Activated CD4-positive, alpha-beta T cell treated with anti-CD3 and anti-CD28 coated beads, Interleukin-2, amount 50 U/mL, for 16 hours (primary cell): ENCODE data around the gene NDUFS6.
"Not testable (repeated sequence)": the region's sequence is repeated elsewhere in the genome, so short reads cannot be mapped to it uniquely, and the experiment has no call there.

Experiments
- DNase-seq: peaks from one replicate; pipeline ENCODE4 v3.0.0-alpha.2; 2020

Gene NDUFS6

GRCh38 chr5:1835431-1835830 lies 34.2 kb downstream of the NDUFS6 start:
- no peak for DNase-seq

DNA sequence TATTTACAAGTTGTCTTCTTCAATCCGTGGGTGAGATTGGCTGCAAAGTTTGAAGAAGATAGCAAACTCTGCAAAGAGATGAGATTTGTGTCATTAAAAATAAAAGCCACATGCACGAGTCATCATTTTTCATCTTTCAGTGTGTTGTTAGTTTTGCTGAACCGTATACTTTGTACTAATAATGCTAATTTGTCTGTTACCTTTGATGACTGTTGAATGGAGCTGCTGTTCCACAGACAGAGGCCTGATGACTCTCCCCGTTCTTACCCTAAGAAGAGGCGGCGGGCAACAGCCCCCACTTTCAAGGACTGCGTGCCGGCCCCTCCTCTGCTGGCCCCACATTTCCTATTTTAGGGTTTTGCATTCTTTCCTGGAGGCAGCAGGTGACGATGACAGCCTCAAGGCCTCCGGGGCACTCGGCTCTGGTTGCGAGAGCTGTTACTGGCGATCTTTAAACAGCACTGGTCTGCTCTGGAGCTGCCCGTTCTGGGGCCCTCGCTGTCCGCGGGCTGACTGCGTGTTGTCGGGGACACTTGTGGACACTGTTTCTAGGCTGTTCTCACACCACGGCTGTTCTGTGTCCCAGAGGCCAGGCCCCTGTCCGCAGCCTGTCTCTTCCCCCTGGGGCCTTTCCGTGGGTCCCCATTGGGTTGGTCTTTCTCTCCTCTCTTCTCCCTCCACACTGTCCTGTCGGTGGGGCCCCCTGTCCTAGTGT lies 35.1 kb downstream of the NDUFS6 start:
- no peak for DNase-seq

DNA sequence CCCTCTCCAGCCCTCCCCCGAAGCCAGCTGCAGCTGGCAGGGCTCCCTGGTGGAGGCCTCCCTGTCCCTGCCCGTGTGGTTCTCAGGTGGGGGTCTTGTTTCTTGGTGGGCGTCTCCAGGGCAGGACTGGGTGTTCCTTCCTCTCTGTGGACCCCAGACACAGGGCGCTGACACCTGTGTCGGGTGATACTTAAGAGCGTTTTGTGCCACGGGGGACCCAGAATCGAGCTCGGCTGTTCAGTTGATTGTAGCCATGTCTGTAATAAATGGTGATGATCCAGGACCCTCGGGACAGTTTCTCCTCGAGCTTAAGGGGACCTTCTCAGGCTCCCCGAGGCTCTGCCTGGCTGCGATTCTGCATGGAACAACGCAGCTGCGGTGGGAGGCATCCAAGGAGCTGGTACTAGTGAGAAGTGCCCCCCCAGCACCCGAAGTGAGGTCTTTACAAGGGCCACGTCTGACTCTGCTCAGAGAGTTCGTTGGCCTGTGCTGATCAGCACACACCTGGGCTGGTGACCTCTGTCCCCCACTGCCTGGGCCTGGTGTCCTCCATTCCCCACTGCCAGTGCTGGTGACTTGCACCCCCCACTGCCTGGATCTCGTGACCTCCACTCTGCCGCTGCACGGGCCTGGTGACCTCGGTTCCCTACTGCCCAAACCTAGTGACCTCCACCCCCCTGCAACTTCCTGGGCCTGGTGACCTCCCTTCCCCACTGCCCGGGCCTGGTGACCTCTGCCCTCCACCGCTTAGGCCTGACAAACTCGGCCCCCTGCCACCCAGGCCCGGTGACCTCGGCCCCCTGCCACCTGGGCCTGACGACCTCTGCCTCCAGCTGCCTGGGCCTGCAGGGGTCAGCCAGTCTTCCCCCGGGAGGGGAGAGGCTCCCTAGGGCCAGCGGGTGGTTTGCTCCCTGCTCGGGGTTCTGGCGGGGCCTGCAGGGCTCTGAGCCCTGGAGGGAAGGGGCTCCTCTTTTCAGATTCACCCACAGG lies 36.0 kb downstream of the NDUFS6 start:
- no peak for DNase-seq

DNA sequence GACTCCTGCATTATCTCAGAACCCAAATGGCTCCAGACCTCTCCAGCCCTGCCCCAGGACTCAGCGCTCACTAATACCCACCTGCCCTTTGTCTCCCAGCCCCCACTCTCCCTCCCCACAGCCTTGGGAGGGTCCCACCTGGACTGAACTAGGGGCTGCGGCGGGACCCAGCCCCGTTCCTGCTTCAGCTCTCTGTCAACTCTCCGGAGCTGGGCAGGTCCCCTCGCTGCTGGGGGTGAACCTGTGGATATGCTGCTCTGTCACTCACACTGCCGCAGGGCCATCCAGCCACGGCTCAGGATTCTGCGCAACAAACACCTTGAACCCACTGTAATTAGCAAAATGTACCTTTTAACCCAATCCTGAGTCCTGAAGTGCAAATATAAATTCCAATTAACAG lies 36.8 kb downstream of the NDUFS6 start:
- no peak for DNase-seq

GRCh38 chr5:1840071-1840547 lies 38.9 kb downstream of the NDUFS6 start:
- DNase-seq = no peak

- DNase-seq = no peak
Measured at GRCh38 chr5:1840741-1841521, 39.7 kb downstream of the NDUFS6 start.

- DNase-seq = no peak
Measured at GRCh38 chr5:1842004-1842819, 41.0 kb downstream of the NDUFS6 start.

DNA sequence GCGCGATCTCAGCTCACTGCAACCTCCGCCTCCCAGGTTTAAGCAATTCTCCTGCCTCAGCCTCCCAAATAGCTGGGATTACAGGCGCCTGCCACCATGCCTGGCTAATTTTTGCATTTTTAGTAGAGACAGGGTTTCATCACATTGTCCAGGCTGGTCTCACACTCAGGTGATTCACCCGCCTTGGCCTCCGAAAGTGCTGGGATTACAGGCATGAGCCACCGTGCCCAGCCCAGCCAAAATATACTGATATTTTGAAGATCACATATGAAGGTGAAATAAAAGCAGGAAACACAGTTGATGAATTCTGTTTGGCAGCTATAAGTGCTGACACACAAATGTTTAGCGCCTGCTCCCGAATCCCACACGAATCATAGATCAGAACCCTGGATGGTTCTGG lies 42.6 kb downstream of the NDUFS6 start:
- DNase-seq = not testable (repeated sequence)

DNA sequence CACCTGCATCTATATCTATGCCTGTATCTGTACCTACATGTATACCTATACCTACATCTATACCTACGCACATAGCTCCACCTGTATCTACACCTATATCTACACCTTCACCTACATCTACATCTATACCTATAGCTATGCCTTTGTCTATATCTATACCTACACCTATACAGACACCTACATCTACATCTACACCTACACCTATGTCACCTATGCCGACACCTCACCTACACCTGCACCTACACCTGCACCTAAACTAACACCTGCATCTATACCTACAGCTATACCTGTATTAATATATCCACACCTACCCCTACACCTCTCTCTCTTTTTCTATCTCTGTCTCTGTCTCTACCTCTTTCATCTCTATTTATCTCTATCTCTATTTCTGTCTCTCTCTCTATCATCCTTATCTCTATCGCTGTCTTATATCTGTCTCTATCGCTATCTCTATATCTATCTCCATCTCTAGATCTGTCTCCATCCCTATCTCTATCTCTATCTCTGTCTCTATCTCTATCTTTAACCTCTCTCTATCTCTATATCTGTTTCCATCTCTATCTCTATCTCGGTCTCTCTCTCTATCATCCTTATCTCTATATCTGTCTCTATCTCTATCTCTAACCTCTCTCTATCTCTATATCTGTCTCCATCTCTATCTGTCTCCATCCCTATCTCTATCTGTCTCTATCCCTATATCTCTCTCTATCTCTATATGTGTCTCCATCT lies 43.7 kb downstream of the NDUFS6 start:
- DNase-seq = no peak

GRCh38 chr5:1845696-1846095 lies 44.5 kb downstream of the NDUFS6 start:
- no peak for DNase-seq

DNA sequence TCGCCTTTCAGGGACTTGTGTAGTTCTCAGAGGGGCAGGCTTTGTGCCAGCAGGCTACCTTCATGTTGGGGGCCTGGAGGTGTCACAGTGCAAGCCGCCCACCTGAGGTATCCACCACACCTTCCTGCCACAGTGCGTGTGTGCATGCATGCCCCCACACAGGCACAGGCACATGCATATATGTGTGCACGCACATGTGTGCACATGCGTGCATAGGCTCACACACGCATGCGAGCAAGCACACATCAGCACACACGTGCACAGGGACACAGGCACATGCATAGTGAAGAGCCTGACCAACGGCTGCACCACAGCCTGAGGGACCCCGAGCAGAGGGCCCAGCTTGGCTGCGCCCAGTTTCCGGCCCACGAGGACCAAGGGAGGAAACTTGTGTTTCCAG lies 45.4 kb downstream of the NDUFS6 start:
- no peak for DNase-seq

GRCh38 chr5:1847056-1847455 lies 45.8 kb downstream of the NDUFS6 start:
- DNase-seq = no peak

GRCh38 chr5:1847611-1848010 lies 46.4 kb downstream of the NDUFS6 start:
- DNase-seq = no peak

DNA sequence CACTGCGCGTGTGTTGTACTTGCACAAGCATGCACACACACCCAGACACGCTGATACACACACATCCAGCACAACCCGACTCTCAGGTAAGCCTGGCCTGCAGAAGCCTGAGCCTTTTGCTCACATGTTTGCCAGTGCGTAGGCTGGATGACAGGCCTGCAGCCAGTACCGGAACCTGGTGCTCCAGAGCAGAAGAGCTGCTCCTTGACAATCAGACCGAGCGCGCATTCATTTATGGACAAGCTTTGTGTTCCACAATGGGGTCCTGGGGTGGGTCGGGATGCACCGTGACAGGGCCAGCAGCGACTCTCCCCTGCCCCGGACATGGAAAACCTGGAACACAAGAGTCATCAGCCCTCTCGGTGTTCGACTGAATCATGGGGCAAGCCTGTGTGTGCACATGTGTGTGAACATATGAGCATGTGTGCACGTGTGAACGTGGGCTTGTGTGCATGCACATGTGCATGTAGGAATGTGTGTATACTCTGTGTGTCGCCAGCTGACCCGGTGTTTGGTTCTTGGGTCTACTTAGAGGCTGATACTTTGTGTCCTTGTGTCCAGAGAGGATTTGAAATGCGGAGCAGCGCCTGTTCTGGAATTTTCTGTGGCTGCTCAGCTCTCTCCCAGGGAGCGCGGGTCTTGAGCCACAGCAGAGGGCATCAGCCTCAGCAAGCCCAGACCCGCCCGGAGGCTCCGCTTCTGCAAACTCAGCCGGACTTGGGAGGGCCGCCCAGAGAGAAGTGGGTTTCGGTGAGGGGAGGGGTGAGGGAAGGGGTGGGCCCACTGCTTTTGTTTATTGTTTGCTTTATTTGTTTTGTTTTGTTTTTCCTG lies 49.3 kb downstream of the NDUFS6 start:
- DNase-seq = no peak

- no peak for DNase-seq
Measured at GRCh38 chr5:1851290-1851934, 50.2 kb downstream of the NDUFS6 start.

GRCh38 chr5:1852324-1852947 lies 51.2 kb downstream of the NDUFS6 start:
- DNase-seq = no peak

DNA sequence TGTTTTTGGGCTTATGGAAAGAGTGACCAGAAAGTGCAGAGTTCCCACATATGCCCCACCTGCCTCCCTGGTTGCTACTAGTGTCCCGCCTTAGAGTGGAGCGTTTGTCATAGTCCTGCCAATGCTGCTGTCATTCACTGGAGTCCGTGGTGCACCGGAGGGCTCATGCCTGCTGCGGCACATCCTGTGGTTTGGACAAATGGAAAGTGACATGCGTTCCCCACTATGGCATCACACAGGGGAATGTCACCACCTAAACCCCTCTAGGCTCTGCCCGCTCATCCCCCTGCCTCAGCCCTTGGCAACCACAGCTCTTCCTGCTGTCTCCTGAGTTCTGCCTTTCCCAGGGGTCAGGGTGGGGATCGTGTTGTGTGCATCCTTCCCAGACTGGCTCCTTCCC lies 52.3 kb downstream of the NDUFS6 start:
- DNase-seq = no peak

DNA sequence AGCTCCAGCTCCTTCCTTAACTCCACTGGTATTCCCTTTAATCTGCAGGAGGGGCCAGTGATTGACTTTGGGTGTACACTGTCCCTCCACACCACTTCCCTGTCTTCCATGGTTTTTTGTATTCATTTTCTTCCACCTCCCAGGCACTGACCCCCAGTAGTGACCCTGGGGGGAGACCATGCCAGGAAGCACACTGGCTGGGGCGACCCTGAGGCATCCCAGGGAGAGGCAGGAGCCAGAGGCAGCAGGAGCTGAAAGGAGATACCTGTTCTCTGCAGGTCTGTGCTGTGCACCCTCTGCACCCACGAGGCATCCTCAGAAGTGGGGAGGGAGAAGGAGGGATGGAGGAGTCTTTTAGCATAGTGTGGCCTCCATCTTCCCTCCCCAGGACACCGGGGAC lies 53.9 kb downstream of the NDUFS6 start:
- DNase-seq = no peak

- no peak for DNase-seq
Measured at GRCh38 chr5:1855596-1855995, 54.4 kb downstream of the NDUFS6 start.
